Thyroid gland (tissue), 4 donors: ENCODE data around the gene PLD1. TPM values are rescaled to one million over a fixed set of nuclear protein-coding genes. Genes with fewer than 3 reads are reported as not detected.

Experiments
- DNase-seq, 2 donors: peaks; one replicate each; pipeline ENCODE4 v3.0.0-alpha.2; 2019
- H3K27ac ChIP-seq, 3 donors: fragments of 200-600 bp; sonication (generic); 1 replicate in 2 of 3; 2 replicates in 1 of 3; pipeline ENCODE4 v1.5.1; 2016 to 2019; ENCODE audit warnings: mild to moderate bottlenecking in 1 of 3, moderate library complexity in 1 of 3
- H3K27me3 ChIP-seq: fragments of 200-600 bp; sonication (generic); one replicate; pipeline ENCODE4 v1.5.1; 2019
- H3K36me3 ChIP-seq, 2 donors: fragments of 200-600 bp; sonication (generic); one replicate each; pipeline ENCODE4 v1.5.1; 2016 to 2019
- H3K4me1 ChIP-seq, 2 donors: fragments of 200-600 bp; sonication (generic); one replicate each; pipeline ENCODE4 v1.5.1; 2017 to 2019
- H3K4me3 ChIP-seq, 3 donors: fragments of 200-600 bp; sonication (generic); replicated peaks in 1 of 3; 1 replicate in 2 of 3; 2 replicates in 1 of 3; pipeline ENCODE4 v1.5.1; 2016; ENCODE audit warnings: mild to moderate bottlenecking in 1 of 3
- H3K9me3 ChIP-seq: fragments of 200-600 bp; sonication (generic); one replicate; pipeline ENCODE4 v1.5.1; 2017
- CTCF ChIP-seq, 6 experiments: fragments of 200-600 bp in 3 of 6; fragments of 450-650 bp in 3 of 6; sonication (generic) in 3 of 6; IDR thresholded peaks; one replicate each; pipeline ENCODE4 v1.5.1; 2016 to 2019; ENCODE audit warnings: antibody characterized with exemption in 6 of 6, mild to moderate bottlenecking in 2 of 6, inconsistent platforms in 1 of 6, moderate library complexity in 1 of 6
- POLR2A ChIP-seq, 2 donors: fragments of 450-650 bp; IDR thresholded peaks; one replicate each; pipeline ENCODE4 v1.6.1; 2017; ENCODE audit warnings: antibody characterized with exemption in 2 of 2, mild to moderate bottlenecking in 2 of 2, moderate library complexity in 1 of 2
- WGBS, 2 donors: methylation state at CpG; one replicate each; pipeline ENCODE4 v1.1.5; 2017; 5-methylcytosine and 5-hydroxymethylcytosine counted together
- intact Hi-C: fragments of 100-400 bp; cut with DNase I; formaldehyde crosslinking; loops from one replicate; pipeline ENCODE4 v1.15.1; 2023
- total RNA-seq, 4 donors: library from RNA; depleted of rRNA; stranded (reverse); fragments of >200 nt; gene quantifications; one replicate each; pipeline ENCODE4 v1.2.3, GENCODE V29; 2016

Gene PLD1
- total RNA-seq, 4 donors from 2014 or later: 13.0 to 21.7 (median 19.8) TPM

GRCh38 chr3:171778493-171778892, 31.8 kb downstream of the PLD1 start:
- Histone ChIP-seq H3K36me3 (no peaks in the 10 kb centered on the region), H3K27me3 (no peaks in the 10 kb centered on the region), H3K27ac (no peak overlapping the region), H3K9me3 (no peaks in the 10 kb centered on the region), H3K4me1 (peaks cover 4 to 7% of the 10 kb centered on the region in 2 donors), H3K4me3 (no peak overlapping the region)
- DNase-seq: no peak
- no peak for TF ChIP-seq CTCF (IDR thresholded peaks at IDR 0.05)
- no peak for TF ChIP-seq POLR2A (IDR thresholded peaks at IDR 0.05)
- intact Hi-C loops: loop anchor here (10.0 kb wide), 1 partner anchor 134 kb away; no protein-coding TSS in a partner anchor
- 73 to 81% methylated on average over 5 of the region's 5 CpGs for WGBS, 2 donors

- intact Hi-C loops: loop anchor here (10.0 kb wide), 1 partner anchor 133 kb away; no protein-coding TSS in a partner anchor
- Histone ChIP-seq H3K27ac (no peak overlapping the region), H3K4me1 (peaks cover 0 to 4% of the 10 kb centered on the region in 2 donors), H3K9me3 (no peaks in the 10 kb centered on the region), H3K27me3 (no peaks in the 10 kb centered on the region), H3K36me3 (no peaks in the 10 kb centered on the region), H3K4me3 (no peak overlapping the region)
- 89 to 92% methylated on average over 4 of the region's 4 CpGs for WGBS, 2 donors
- no peak for TF ChIP-seq POLR2A (IDR thresholded peaks at IDR 0.05)
- TF ChIP-seq CTCF (IDR thresholded peaks at IDR 0.05): no peak
- DNase-seq: no peak
Measured at GRCh38 chr3:171777596-171777995, 32.7 kb downstream of the PLD1 start.

- WGBS, 2 donors: 83 to 87% methylated on average over 7 of the region's 7 CpGs
- no peaks in the 10 kb centered on the region for H3K36me3 ChIP-seq
- no peak for DNase-seq
- no peaks in the 10 kb centered on the region for H3K27me3 ChIP-seq
- no peak for TF ChIP-seq POLR2A (IDR thresholded peaks at IDR 0.05)
- TF ChIP-seq CTCF (IDR thresholded peaks at IDR 0.05): no peak
- no peak overlapping the region for H3K4me3 ChIP-seq
- H3K4me1 ChIP-seq: peaks cover 4% of the 10 kb centered on the region in 2 donors
- no peaks in the 10 kb centered on the region for H3K9me3 ChIP-seq
- H3K27ac ChIP-seq: no peak overlapping the region
- intact Hi-C loops: loop anchor here (10.0 kb wide), 1 partner anchor 132 kb away; no protein-coding TSS in a partner anchor
Measured at GRCh38 chr3:171776839-171777583, 33.3 kb downstream of the PLD1 start.

- no peaks in the 10 kb centered on the region for H3K27me3 ChIP-seq
- intact Hi-C loops: loop anchor here (10.0 kb wide), 1 partner anchor 132 kb away; no protein-coding TSS in a partner anchor
- no peak overlapping the region for H3K4me3 ChIP-seq
- H3K9me3 ChIP-seq: no peaks in the 10 kb centered on the region
- no peak overlapping the region for H3K27ac ChIP-seq
- H3K36me3 ChIP-seq: no peaks in the 10 kb centered on the region
- peaks cover 1 to 10% of the 10 kb centered on the region in 2 donors for H3K4me1 ChIP-seq
- DNase-seq: no peak
- WGBS, 2 donors: 93 to 97% methylated on average over 3 of the region's 3 CpGs
- no peak for TF ChIP-seq POLR2A (IDR thresholded peaks at IDR 0.05)
- no peak for TF ChIP-seq CTCF (IDR thresholded peaks at IDR 0.05)
Measured at GRCh38 chr3:171776411-171776810, 33.9 kb downstream of the PLD1 start.

GRCh38 chr3:171775943-171776342, 34.3 kb downstream of the PLD1 start:
- intact Hi-C loops: loop anchor here (10.0 kb wide), 1 partner anchor 131 kb away; no protein-coding TSS in a partner anchor
- no peak overlapping the region for H3K27ac ChIP-seq
- DNase-seq: no peak

More at GRCh38 chr3:171775943-171776342, 34.3 kb downstream of the PLD1 start:
- H3K4me1 ChIP-seq: peaks cover 6 to 13% of the 10 kb centered on the region in 2 donors
- no peak overlapping the region for H3K4me3 ChIP-seq
- H3K27me3 ChIP-seq: no peaks in the 10 kb centered on the region
- no peaks in the 10 kb centered on the region for H3K9me3 ChIP-seq
- no peak for TF ChIP-seq POLR2A (IDR thresholded peaks at IDR 0.05)
- TF ChIP-seq CTCF (IDR thresholded peaks at IDR 0.05): no peak
- WGBS, 2 donors: 88% methylated on average over 8 of the region's 8 CpGs
- no peaks in the 10 kb centered on the region for H3K36me3 ChIP-seq
